ENCODE measurements around the gene GNG11. TPM values are rescaled to one million over a fixed set of nuclear protein-coding genes. Genes with fewer than 3 reads are reported as not detected.

Gene GNG11
- total RNA-seq, 1 donor from 2014 or later = 6.7 TPM

- H3K27me3 Mint-ChIP-seq = no peaks in the 10 kb centered on the region
- no peak overlapping the region for H3K4me3 Mint-ChIP-seq
- H3K4me1 Mint-ChIP-seq (ENCODE audit: unreplicated experiment) = peaks cover 9% of the 10 kb centered on the region
- H3K9me3 Mint-ChIP-seq = no peaks in the 10 kb centered on the region
- no peak for TF ChIP-seq CTCF (conservative IDR thresholded peaks at IDR 0.05)
- no peak for DNase-seq (ENCODE audit: extremely low spot score, unreplicated experiment)
- no peaks in the 10 kb centered on the region for H3K36me3 Mint-ChIP-seq
- no peak overlapping the region for H3K27ac Mint-ChIP-seq
These were observed 33.8 kb downstream of the GNG11 start for GRCh38 chr7:93955304-93955703.

- H3K9me3 Mint-ChIP-seq = no peaks in the 10 kb centered on the region
- no peaks in the 10 kb centered on the region for H3K27me3 Mint-ChIP-seq
- H3K27ac Mint-ChIP-seq = no peak overlapping the region
- no peak for TF ChIP-seq CTCF (conservative IDR thresholded peaks at IDR 0.05)
- DNase-seq (ENCODE audit: extremely low spot score, unreplicated experiment) = no peak
- H3K4me1 Mint-ChIP-seq (ENCODE audit: unreplicated experiment) = peaks cover 9% of the 10 kb centered on the region
- H3K36me3 Mint-ChIP-seq = no peaks in the 10 kb centered on the region
- no peak overlapping the region for H3K4me3 Mint-ChIP-seq
These were observed 36.2 kb downstream of the GNG11 start for GRCh38 chr7:93957767-93958166.

- Mint-ChIP-seq H3K36me3 (no peaks in the 10 kb centered on the region), H3K9me3 (no peaks in the 10 kb centered on the region), H3K27ac (no peak overlapping the region), H3K27me3 (no peaks in the 10 kb centered on the region), H3K4me1 (ENCODE audit: unreplicated experiment) (peaks cover 9% of the 10 kb centered on the region), H3K4me3 (no peak overlapping the region)
- no peak for DNase-seq (ENCODE audit: extremely low spot score, unreplicated experiment)
- TF ChIP-seq CTCF (conservative IDR thresholded peaks at IDR 0.05) = no peak
These were observed 36.7 kb downstream of the GNG11 start for GRCh38 chr7:93958216-93958615.

GRCh38 chr7:93958651-93959050 is 37.1 kb downstream of the GNG11 start:
- H3K36me3 Mint-ChIP-seq = no peaks in the 10 kb centered on the region
- TF ChIP-seq CTCF (conservative IDR thresholded peaks at IDR 0.05) = no peak
- no peaks in the 10 kb centered on the region for H3K27me3 Mint-ChIP-seq
- H3K4me1 Mint-ChIP-seq (ENCODE audit: unreplicated experiment) = peaks cover 9% of the 10 kb centered on the region
- no peaks in the 10 kb centered on the region for H3K9me3 Mint-ChIP-seq
- no peak overlapping the region for H3K4me3 Mint-ChIP-seq
- no peak for DNase-seq (ENCODE audit: extremely low spot score, unreplicated experiment)
- H3K27ac Mint-ChIP-seq = no peak overlapping the region

GRCh38 chr7:93960986-93961385 is 39.5 kb downstream of the GNG11 start:
- H3K4me1 Mint-ChIP-seq (ENCODE audit: unreplicated experiment) = peaks cover 9% of the 10 kb centered on the region

More at GRCh38 chr7:93960986-93961385, 39.5 kb downstream of the GNG11 start:
- no peaks in the 10 kb centered on the region for H3K36me3 Mint-ChIP-seq
- no peaks in the 10 kb centered on the region for H3K9me3 Mint-ChIP-seq
- H3K4me3 Mint-ChIP-seq = no peak overlapping the region
- TF ChIP-seq CTCF (conservative IDR thresholded peaks at IDR 0.05) = no peak
- no peak overlapping the region for H3K27ac Mint-ChIP-seq
- no peak for DNase-seq (ENCODE audit: extremely low spot score, unreplicated experiment)
- H3K27me3 Mint-ChIP-seq = no peaks in the 10 kb centered on the region

All from type B pancreatic cell (in vitro differentiated cells).